Measurements from ENCODE around the gene COX6B2. TPM values are rescaled to one million over a fixed set of nuclear protein-coding genes. Genes with fewer than 3 reads are reported as not detected.

The COX6B2 gene
- total RNA-seq, 2 donors from 2014 or later: 0.39 to 0.95 TPM

Other genes starting within 250 kb of the COX6B2 start
- gene PPP1R12C, start 237.1 kb downstream of the COX6B2 start, total RNA-seq: 10 to 100 TPM; 52.7 to 76.5 TPM
- 1 to 10 TPM in 1 of 2 donors, not detected in 1; 1.3 TPM for gene TNNT1, start 205.5 kb downstream of the COX6B2 start, total RNA-seq
- not detected for gene TNNI3, start 197.0 kb downstream of the COX6B2 start, total RNA-seq
- gene DNAAF3, start 188.1 kb downstream of the COX6B2 start, total RNA-seq: under 1 TPM; 0.55 to 0.95 TPM
- not detected for gene SYT5, start 174.4 kb downstream of the COX6B2 start, total RNA-seq
- under 1 TPM in 1 of 2 donors, not detected in 1; 0.19 TPM for gene PTPRH, start 145.2 kb downstream of the COX6B2 start, total RNA-seq
- gene TMEM86B, start 126.0 kb downstream of the COX6B2 start, total RNA-seq: 1 to 10 TPM; 7.7 to 8.1 TPM
- gene PPP6R1, start 95.7 kb downstream of the COX6B2 start, total RNA-seq: 100 to 1,000 TPM; 160 to 225 TPM
- 10 to 100 TPM; 24.9 to 40.8 TPM for gene HSPBP1, start 74.6 kb downstream of the COX6B2 start, total RNA-seq
- 1 to 10 TPM; 6.7 to 8.4 TPM for gene BRSK1, start 70.7 kb downstream of the COX6B2 start, total RNA-seq
- not detected for gene TMEM150B, start 29.4 kb downstream of the COX6B2 start, total RNA-seq
- gene KMT5C, start 14.8 kb downstream of the COX6B2 start, total RNA-seq: 10 to 100 TPM; 30.7 to 56.2 TPM
- not detected for gene GARIN5B, start 8.5 kb upstream of the COX6B2 start, total RNA-seq
- gene IL11, start 15.7 kb upstream of the COX6B2 start, total RNA-seq: under 1 TPM in 1 of 2 donors, not detected in 1; 0.32 TPM
- gene TMEM190, start 22.1 kb upstream of the COX6B2 start, total RNA-seq: not detected
- gene TMEM238, start 29.6 kb upstream of the COX6B2 start, total RNA-seq: 1 to 10 TPM; 4.5 to 7.8 TPM
- gene RPL28, start 31.2 kb upstream of the COX6B2 start, total RNA-seq: 1,000 to 10,000 TPM; 2,540 to 2,693 TPM
- 100 to 1,000 TPM; 192 to 343 TPM for gene UBE2S, start 53.1 kb upstream of the COX6B2 start, total RNA-seq
- not detected for gene SHISA7, start 88.6 kb upstream of the COX6B2 start, total RNA-seq
- 10 to 100 TPM; 22.1 to 41.5 TPM for gene ISOC2, start 106.9 kb upstream of the COX6B2 start, total RNA-seq
- gene C19orf85, start 110.0 kb upstream of the COX6B2 start, total RNA-seq: not detected
- 10 to 100 TPM in 1 of 2 donors, 1 to 10 TPM in 1; 7.4 to 14.2 TPM for gene ZNF628, start 121.9 kb upstream of the COX6B2 start, total RNA-seq
- gene NAT14, start 130.5 kb upstream of the COX6B2 start, total RNA-seq: 10 to 100 TPM in 1 of 2 donors, 1 to 10 TPM in 1; 5.1 to 18.2 TPM
- under 1 TPM; 0.39 to 0.53 TPM for gene SSC5D, start 133.7 kb upstream of the COX6B2 start, total RNA-seq
- gene SBK2, start 182.4 kb upstream of the COX6B2 start, total RNA-seq: not detected
- gene SBK3, start 190.8 kb upstream of the COX6B2 start, total RNA-seq: not detected
- 10 to 100 TPM in 1 of 2 donors, 1 to 10 TPM in 1; 8.7 to 10.1 TPM for gene ZNF579, start 226.1 kb upstream of the COX6B2 start, total RNA-seq
- 10 to 100 TPM; 10.2 to 12.3 TPM for gene FIZ1, start 244.8 kb upstream of the COX6B2 start, total RNA-seq
- gene ZNF524, start 245.6 kb upstream of the COX6B2 start, total RNA-seq: 10 to 100 TPM; 21.4 to 29.7 TPM

Measured in activated naive CD4-positive, alpha-beta T cell treated with anti-CD3 and anti-CD28 coated beads, Interleukin-2, amount 50 U/mL, for 72 hours (primary cell).